Measurements from ENCODE around the gene TRABD2B.

- TF ChIP-seq CTCF (conservative IDR thresholded peaks at IDR 0.05; ENCODE audit: low read depth in 2 of 2), result no peak
- TF ChIP-seq EZH2 (IDR thresholded peaks at IDR 0.05; ENCODE audit: low read depth, unreplicated experiment), result no peak
These were observed 33.6 kb upstream of the TRABD2B start for GRCh38 chr1:48030696-48031365.
